K562 (cell line): ENCODE measurements around the gene ELF5. TPM values are rescaled to one million over a fixed set of nuclear protein-coding genes. Genes with fewer than 3 reads are reported as not detected.

Source experiments
- ATAC-seq: fragments of 200-7000 bp; cut with Tn5 transposase; 3 replicates; pipeline ENCODE4 v1.9.1; 2020; ENCODE audit warnings: moderate library complexity
- BruUV-seq: library from RNA; stranded (reverse); fragments of 400-500 nt; replicated peaks from 2 replicates; lab custom pipeline; 2021; lab: Mats Ljungman, UMichigan
- CTCF ChIA-PET: fragments of 300-600 bp; formaldehyde crosslinking; extraction: SDS; loops from one replicate; lab custom pipeline; 2021; ENCODE audit warnings: low intra/inter-chr PET ratio; lab: Yijun Ruan, JAX
- POLR2A ChIA-PET: fragments of 300-600, 350-650 bp; sonication (Branson Sonifier 250); formaldehyde crosslinking; extraction: SDS; loops from one replicate; lab custom pipeline; 2021; ENCODE audit warnings: antibody characterized with exemption, inconsistent platforms; lab: Yijun Ruan, JAX
- DNase-seq, 4 experiments: peaks; one replicate each; pipeline versions ENCODE4 v3.0.0 to v3.0.0-alpha.2; 2011 to 2018; ENCODE audit warnings: low spot score in 3 of 4, mixed read lengths in 3 of 4; ENCODE audit errors: extremely low read depth in 1 of 4
- FAIRE-seq: peaks from 2 replicates; lab custom pipeline; 2011; peaks lifted over from hg19 to GRCh38; lab: Jason Lieb, UNC
- H2AFZ ChIP-seq: 2 replicates; pipeline ENCODE4 v1.6.0; 2011; ENCODE audit warnings: low read depth, low read length, control low read depth, inconsistent platforms
- H3K27ac ChIP-seq: fragments of 200-600 bp; 3 replicates; pipeline ENCODE4 v1.8.0; 2011; ENCODE audit warnings: low read depth, mild to moderate bottlenecking, control low read depth, inconsistent platforms, low read length, moderate library complexity, mixed read lengths; ENCODE audit errors: extremely low read depth
- H3K27me3 ChIP-seq, 2 experiments: fragments of 300-600 bp in 1 of 2; 2 replicates in 1 of 2; 3 replicates in 1 of 2; pipeline versions ENCODE4 v1.6.0 to v1.8.0; 2011; ENCODE audit warnings: inconsistent platforms in 2 of 2, low read length in 2 of 2, mild to moderate bottlenecking in 1 of 2, mixed read lengths in 1 of 2, moderate library complexity in 1 of 2; ENCODE audit not compliant: control insufficient read depth in 2 of 2, insufficient read depth in 2 of 2
- H3K36me3 ChIP-seq: fragments of 300-600 bp; 3 replicates; pipeline ENCODE4 v1.8.0; 2011; ENCODE audit warnings: mild to moderate bottlenecking, low read length, inconsistent platforms; ENCODE audit not compliant: control insufficient read depth, insufficient read depth
- H3K4me1 ChIP-seq, 2 experiments: fragments of 200-600 bp in 1 of 2; replicated peaks in 1 of 2; 2 replicates in 1 of 2; 3 replicates in 1 of 2; pipeline versions ENCODE4 v1.5.1 to v1.8.0; 2011; ENCODE audit warnings: inconsistent platforms in 2 of 2, low read length in 2 of 2, mild to moderate bottlenecking in 1 of 2, mixed read lengths in 1 of 2, moderate library complexity in 1 of 2; ENCODE audit not compliant: control insufficient read depth in 2 of 2, insufficient read depth in 2 of 2
- H3K4me2 ChIP-seq: 2 replicates; pipeline ENCODE4 v1.6.1; 2011; ENCODE audit warnings: low read length, control low read depth, inconsistent platforms, mixed read lengths; ENCODE audit not compliant: insufficient read depth
- H3K4me3 ChIP-seq: fragments of 200-600 bp; sonication (generic), shearing (Covaris generic); 2 replicates; pipeline ENCODE4 v1.5.1; 2016; ENCODE audit warnings: control low read depth, inconsistent platforms
- H3K79me2 ChIP-seq: fragments of 200-600 bp; 3 replicates; pipeline ENCODE4 v1.8.0; 2011; ENCODE audit warnings: low read length, inconsistent platforms; ENCODE audit not compliant: control insufficient read depth, insufficient read depth
- H3K9ac ChIP-seq, 2 experiments: 2 replicates each; pipeline versions ENCODE4 v1.6.0 to v1.6.1; 2011; ENCODE audit warnings: low read depth in 2 of 2, low read length in 2 of 2, control low read depth in 1 of 2, inconsistent platforms in 1 of 2, mild to moderate bottlenecking in 1 of 2, mixed read lengths in 1 of 2; ENCODE audit not compliant: insufficient read depth in 1 of 2
- H3K9me1 ChIP-seq: one replicate; pipeline ENCODE4 v1.6.0; 2011; ENCODE audit warnings: inconsistent platforms, mild to moderate bottlenecking, low read length, moderate library complexity; ENCODE audit not compliant: control insufficient read depth, insufficient read depth
- H3K9me3 ChIP-seq: replicated peaks from 2 replicates; pipeline ENCODE4 v1.5.1; 2011; ENCODE audit warnings: low read depth, low read length, inconsistent platforms; ENCODE audit not compliant: control insufficient read depth, insufficient read depth
- H4K20me1 ChIP-seq: replicated peaks from 2 replicates; pipeline ENCODE4 v1.6.1; 2011; ENCODE audit warnings: low read length, inconsistent platforms, mixed read lengths; ENCODE audit not compliant: control insufficient read depth, insufficient read depth
- ELK1 ChIP-seq: sonication (generic); formaldehyde crosslinking; IDR thresholded peaks from 2 replicates; pipeline ENCODE4 v1.8.1; 2022; ENCODE audit warnings: missing genetic modification reagents
- ETV1 ChIP-seq: fragments of 450-650 bp; conservative IDR thresholded peaks from 2 replicates; pipeline ENCODE4 v1.6.1; 2016; ENCODE audit warnings: missing genetic modification characterization, control low read depth, low read depth, missing compliant biosample characterization
- MAFF ChIP-seq: IDR thresholded peaks from 2 replicates; pipeline ENCODE4 v1.6.1; 2012; ENCODE audit warnings: low read length, improper control_type of control experiment
- SAFB ChIP-seq: fragments of 200-400 bp; formaldehyde crosslinking; IDR thresholded peaks from 2 replicates; pipeline ENCODE4 v1.6.1; 2017; ENCODE audit warnings: low read depth, low read length, borderline replicate concordance
- SOX6 ChIP-seq: fragments of 450-650 bp; IDR thresholded peaks from 2 replicates; pipeline ENCODE4 v1.6.1; 2014; ENCODE audit warnings: mild to moderate bottlenecking
- SPI1 ChIP-seq: IDR thresholded peaks from 2 replicates; pipeline ENCODE4 v1.6.1; 2011; ENCODE audit warnings: low read depth, low read length, control low read depth, borderline replicate concordance
- TFAP4 ChIP-seq: sonication (generic); formaldehyde crosslinking; IDR thresholded peaks from 2 replicates; pipeline ENCODE4 v1.8.0; 2022; ENCODE audit warnings: missing genetic modification reagents, mild to moderate bottlenecking, moderate library complexity, borderline replicate concordance
- ZBTB5 ChIP-seq: fragments of 450-650 bp; IDR thresholded peaks from 2 replicates; pipeline ENCODE4 v1.6.1; 2017; ENCODE audit warnings: antibody characterized with exemption
- ZNF311 ChIP-seq: fragments of 250-450 bp; sonication (Bioruptor Pico); IDR thresholded peaks from 2 replicates; pipeline ENCODE4 v1.4.0; 2020; ENCODE audit warnings: mild to moderate bottlenecking, moderate library complexity
- ZNF561 ChIP-seq: fragments of 450-650 bp; formaldehyde crosslinking; conservative IDR thresholded peaks from 2 replicates; pipeline ENCODE4 v1.4.0; 2020; ENCODE audit warnings: mild to moderate bottlenecking, moderate library complexity
- WGBS: fragments of 100-300 bp; shearing (Covaris generic); methylation state at CpG from one replicate; pipeline ENCODE4 v1.1.6; 2016; ENCODE audit warnings: low coverage, mixed read lengths; ENCODE audit not compliant: insufficient coverage; ENCODE audit errors: missing lambda C conversion rate; 5-methylcytosine and 5-hydroxymethylcytosine counted together
- in situ Hi-C: fragments of 300-500 bp; cut with MboI; formaldehyde crosslinking; loops from 4 replicates; pipeline ENCODE4 v1.15.0; 2018; ENCODE audit warnings: inconsistent platforms, mixed read lengths
- intact Hi-C: fragments of 100-400 bp; cut with micrococcal nuclease; formaldehyde crosslinking; loops from 2 replicates; pipeline ENCODE4 v1.14.2; 2022
- polyA plus RNA-seq, 8 experiments: library from polyadenylated mRNA; depleted of rRNA in 4 of 8; stranded (reverse) in 5 of 8; unstranded in 3 of 8; fragments of >200 nt; fragmentation: Nextera tagmentation in 2 of 8; fragmentation: Illumina TruSeq in 1 of 8; extraction: Ambion mirVana in 2 of 8; extraction: Trizol in 1 of 8; gene quantifications; 2 replicates each; pipeline versions ENCODE4 v1.2.1 to v1.2.3, GENCODE V29; 2011 to 2014; ENCODE audit warnings: inconsistent platforms in 1 of 8, missing spikeins in 1 of 8
- total RNA-seq, 7 experiments: library from RNA; depleted of rRNA in 6 of 7; stranded (reverse); fragments of >200 nt in 6 of 7; fragmentation: Illumina TruSeq in 2 of 7; extraction: Trizol in 2 of 7; gene quantifications; 2 replicates each; pipeline versions ENCODE4 v1.2.1 to v1.2.3, GENCODE V29; 2011 to 2021; ENCODE audit warnings: low replicate concordance in 1 of 7

Gene ELF5
- total and polyA plus RNA-seq, 9 of the 15 experiments (the other 6 are each of a cell fraction or from before 2014, with no cell fraction given), result not detected

GRCh38 chr11:34451053-34451452 lies 62.5 kb downstream of the ELF5 start:
- Histone ChIP-seq H3K27me3 (no peaks in the 10 kb centered on the region), H3K4me1 (peaks cover 2 to 5% of the 10 kb centered on the region in 2 experiments; a peak in 1 of 5 replicates), H3K4me2 (no peak overlapping the region), H3K4me3 (no peak overlapping the region), H3K9me1 (no peaks in the 10 kb centered on the region), H3K27ac (no peak overlapping the region), H2AFZ (no peak overlapping the region), H3K36me3 (peaks cover 79% of the 10 kb centered on the region), H4K20me1 (no peaks in the 10 kb centered on the region), H3K9ac (no peak overlapping the region), H3K79me2 (peaks cover 29% of the 10 kb centered on the region), H3K9me3 (no peaks in the 10 kb centered on the region)
- ChIA-PET POLR2A (interaction anchor here (0.7 kb wide), 1 partner anchor 284 kb away, joined by 3 read pairs; no protein-coding TSS in a partner anchor), CTCF (no interaction called here)
- FAIRE-seq, result no peak
- intact Hi-C loops, result no loop called here
- TF ChIP-seq TFAP4, result no peak
- no peak for TF ChIP-seq ZBTB5
- TF ChIP-seq ZNF561 (CRISPR knock-in tag), result no peak
- no peak for TF ChIP-seq MAFF
- TF ChIP-seq ZNF311 (CRISPR knock-in tag), result no peak
- no peak for TF ChIP-seq SAFB
- TF ChIP-seq ETV1 (tag), result no peak
- TF ChIP-seq SPI1, result no peak
- TF ChIP-seq SOX6, result no peak
- no peak for TF ChIP-seq ELK1 (CRISPR knock-in tag)
- in situ Hi-C loops, result no loop called here
- WGBS, result 92% methylated on average over 3 of the region's 3 CpGs
- no peak for ATAC-seq
- no TSS peak for BruUV-seq
- DNase-seq, result no peak
